ENCODE data around the gene PHGDH.
"Not testable (repeated sequence)": the region's sequence is repeated elsewhere in the genome, so short reads cannot be mapped to it uniquely, and the experiment has no call there.

Gene PHGDH

DNA sequence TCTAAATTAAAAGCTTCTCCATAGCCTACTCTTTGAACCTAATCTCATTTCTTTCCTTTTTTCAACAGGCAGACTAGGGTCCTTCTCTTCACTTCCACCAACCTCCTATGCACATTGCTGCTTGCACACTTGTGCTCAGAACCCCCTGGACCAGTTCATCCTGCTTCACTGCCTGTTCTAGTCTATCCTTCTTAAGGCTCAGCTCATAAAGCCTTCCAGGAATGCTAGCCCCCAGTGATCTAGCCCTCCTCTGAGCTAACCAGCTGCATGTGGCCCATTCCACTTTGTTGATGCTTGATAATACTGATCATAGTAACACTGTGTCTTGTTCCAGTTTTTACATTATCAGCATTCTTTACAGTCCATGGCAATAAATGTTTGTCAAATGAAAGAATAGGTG lies 22.9 kb upstream of the PHGDH start:
- in situ Hi-C loops (cut with MboI; ENCODE audit: low pct_unique_long_range_greater_than_20kb, low sequenced_read_pairs, unreplicated experiment), result no loop called here
- DNase-seq (ENCODE audit: low spot score), result no peak
- TF ChIP-seq, protein P1, sequence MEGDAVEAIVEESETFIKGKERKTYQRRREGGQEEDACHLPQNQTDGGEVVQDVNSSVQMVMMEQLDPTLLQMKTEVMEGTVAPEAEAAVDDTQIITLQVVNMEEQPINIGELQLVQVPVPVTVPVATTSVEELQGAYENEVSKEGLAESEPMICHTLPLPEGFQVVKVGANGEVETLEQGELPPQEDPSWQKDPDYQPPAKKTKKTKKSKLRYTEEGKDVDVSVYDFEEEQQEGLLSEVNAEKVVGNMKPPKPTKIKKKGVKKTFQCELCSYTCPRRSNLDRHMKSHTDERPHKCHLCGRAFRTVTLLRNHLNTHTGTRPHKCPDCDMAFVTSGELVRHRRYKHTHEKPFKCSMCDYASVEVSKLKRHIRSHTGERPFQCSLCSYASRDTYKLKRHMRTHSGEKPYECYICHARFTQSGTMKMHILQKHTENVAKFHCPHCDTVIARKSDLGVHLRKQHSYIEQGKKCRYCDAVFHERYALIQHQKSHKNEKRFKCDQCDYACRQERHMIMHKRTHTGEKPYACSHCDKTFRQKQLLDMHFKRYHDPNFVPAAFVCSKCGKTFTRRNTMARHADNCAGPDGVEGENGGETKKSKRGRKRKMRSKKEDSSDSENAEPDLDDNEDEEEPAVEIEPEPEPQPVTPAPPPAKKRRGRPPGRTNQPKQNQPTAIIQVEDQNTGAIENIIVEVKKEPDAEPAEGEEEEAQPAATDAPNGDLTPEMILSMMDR (IDR thresholded peaks at IDR 0.05; ENCODE audit: extremely low read depth, insufficient read depth, missing control alignments), result no peak

DNA sequence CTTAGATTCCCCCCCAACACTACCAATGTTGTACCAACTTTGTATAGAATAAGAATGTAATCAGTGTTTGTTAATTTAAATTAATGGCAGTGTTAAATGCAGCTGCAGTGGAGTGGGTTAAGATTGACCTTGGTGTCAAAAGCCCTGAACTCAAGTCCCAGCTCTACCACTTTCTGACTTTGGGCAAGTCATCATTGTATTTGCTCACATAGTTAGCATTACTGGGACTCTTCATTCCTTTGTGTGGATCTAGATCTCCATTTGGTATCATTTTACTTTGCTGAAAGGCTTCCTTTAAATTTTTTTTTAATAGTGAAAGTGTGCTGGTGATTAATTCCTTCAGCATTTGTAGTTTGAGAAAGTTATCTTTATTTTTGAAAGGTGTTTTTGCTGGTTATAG lies 22.2 kb upstream of the PHGDH start:
- in situ Hi-C loops (cut with MboI; ENCODE audit: low pct_unique_long_range_greater_than_20kb, low sequenced_read_pairs, unreplicated experiment), result no loop called here
- TF ChIP-seq, protein P1 (IDR thresholded peaks at IDR 0.05; ENCODE audit: extremely low read depth, insufficient read depth, missing control alignments), result no peak
- no peak for DNase-seq (ENCODE audit: low spot score)

DNA sequence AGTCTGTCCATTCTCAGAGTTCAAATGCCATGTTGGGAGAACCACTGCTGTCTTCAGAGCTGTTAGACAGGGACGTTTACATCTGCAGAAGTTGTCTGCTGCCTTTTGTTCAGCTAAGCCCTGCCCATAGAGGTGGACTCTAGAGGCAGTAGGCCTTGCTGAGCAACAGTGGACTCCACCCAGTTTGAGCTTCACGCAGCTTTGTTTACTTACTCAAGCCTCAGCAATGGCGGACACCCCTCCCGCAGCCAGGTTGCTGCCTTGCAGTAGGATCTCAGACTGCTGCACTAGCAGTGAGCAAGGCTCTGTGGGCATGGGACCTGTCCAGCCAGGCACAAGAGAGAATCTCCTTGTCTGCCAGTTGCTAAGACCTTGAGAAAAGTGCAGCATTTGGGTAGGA lies 14.9 kb upstream of the PHGDH start:
- DNase-seq (ENCODE audit: low spot score); in situ Hi-C loops (cut with MboI; ENCODE audit: low pct_unique_long_range_greater_than_20kb, low sequenced_read_pairs, unreplicated experiment): not testable (repeated sequence)

DNA sequence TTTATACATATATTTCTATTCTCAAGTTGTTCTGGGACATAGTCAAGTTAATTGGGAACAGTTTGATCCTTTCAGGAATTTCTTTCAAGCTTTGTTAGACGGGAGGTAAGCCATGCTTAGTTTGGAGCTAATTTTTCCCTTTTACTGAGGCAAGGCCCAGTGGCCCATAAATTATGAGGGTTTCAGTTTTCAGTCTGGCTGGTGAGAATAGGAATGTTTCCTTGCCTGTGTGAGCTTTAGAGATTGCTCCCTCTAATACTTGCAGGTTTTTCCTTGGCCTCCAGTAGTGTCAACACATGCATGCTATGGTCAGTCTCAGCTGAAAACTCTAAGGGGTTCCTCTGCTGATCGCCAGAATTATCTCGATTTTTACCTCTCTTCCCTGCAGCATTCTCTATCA lies 14.1 kb upstream of the PHGDH start:
- in situ Hi-C loops (cut with MboI; ENCODE audit: low pct_unique_long_range_greater_than_20kb, low sequenced_read_pairs, unreplicated experiment), result no loop called here
- DNase-seq (ENCODE audit: low spot score), result no peak
- TF ChIP-seq, protein P1 (IDR thresholded peaks at IDR 0.05; ENCODE audit: extremely low read depth, insufficient read depth, missing control alignments), result no peak

DNA sequence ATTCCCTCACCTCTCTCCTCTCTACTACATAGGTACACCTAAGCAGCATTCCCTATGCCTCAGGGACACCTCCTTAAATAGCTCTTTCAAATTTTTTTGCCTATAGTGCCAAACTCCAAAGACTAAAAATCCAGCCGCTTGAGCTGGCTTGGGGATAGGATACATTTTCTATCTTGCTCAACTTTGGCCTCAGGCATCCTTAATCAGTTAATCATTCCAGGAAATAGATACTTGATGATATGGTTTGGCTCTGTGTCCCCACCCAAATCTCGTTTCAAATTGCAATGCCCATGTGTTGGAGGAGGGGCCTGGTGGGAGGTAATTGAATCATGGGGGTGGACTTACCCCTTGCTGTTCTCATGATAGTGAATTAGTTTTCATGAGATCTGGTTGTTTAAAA lies 11.4 kb upstream of the PHGDH start:
- TF ChIP-seq, protein P1 (IDR thresholded peaks at IDR 0.05; ENCODE audit: extremely low read depth, insufficient read depth, missing control alignments), result no peak
- DNase-seq (ENCODE audit: low spot score), result no peak
- in situ Hi-C loops (cut with MboI; ENCODE audit: low pct_unique_long_range_greater_than_20kb, low sequenced_read_pairs, unreplicated experiment), result no loop called here

DNA sequence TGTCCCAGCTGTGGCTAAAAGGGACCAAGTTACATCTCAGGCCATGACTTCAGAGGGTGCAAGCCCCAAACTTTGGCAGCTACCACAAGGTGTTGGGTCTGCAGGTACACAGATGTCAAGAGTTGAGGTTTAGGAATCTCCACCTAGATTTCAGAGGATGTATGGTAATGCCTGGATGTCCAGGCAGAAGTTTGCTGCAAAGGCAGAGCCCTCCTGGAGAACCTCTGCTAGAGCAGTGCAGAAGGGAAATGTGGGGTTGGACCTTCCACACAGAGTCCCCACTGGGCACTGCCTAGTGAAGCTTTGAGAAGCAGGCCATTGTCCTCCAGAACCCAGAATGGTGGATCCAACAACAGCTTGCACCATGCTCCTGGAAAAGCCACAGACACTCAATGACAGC lies 10.1 kb upstream of the PHGDH start:
- in situ Hi-C loops (cut with MboI; ENCODE audit: low pct_unique_long_range_greater_than_20kb, low sequenced_read_pairs, unreplicated experiment), result no loop called here
- no peak for DNase-seq (ENCODE audit: low spot score)
- TF ChIP-seq, protein P1 (IDR thresholded peaks at IDR 0.05; ENCODE audit: extremely low read depth, insufficient read depth, missing control alignments), result no peak

DNA sequence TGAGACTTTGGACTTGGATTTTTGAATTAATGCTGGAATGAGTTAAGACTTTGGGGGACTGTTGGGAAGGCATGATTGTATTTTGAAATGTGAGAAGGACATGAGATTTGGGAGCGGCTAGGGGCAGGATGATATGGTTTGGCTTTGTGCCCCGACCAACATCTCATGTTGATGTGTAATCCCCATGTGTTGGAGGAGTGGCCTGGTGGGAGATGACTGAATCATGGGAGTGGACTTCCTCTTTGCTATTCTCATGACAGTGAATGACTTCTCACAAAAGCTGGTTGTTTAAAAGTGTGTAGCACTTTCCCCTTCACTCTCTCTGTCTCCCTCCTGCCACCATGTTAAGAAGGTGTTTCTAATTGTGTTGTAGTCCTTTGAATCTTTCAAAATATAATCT lies 9.3 kb upstream of the PHGDH start:
- DNase-seq (ENCODE audit: low spot score), result no peak
- in situ Hi-C loops (cut with MboI; ENCODE audit: low pct_unique_long_range_greater_than_20kb, low sequenced_read_pairs, unreplicated experiment), result no loop called here
- TF ChIP-seq, protein P1 (IDR thresholded peaks at IDR 0.05; ENCODE audit: extremely low read depth, insufficient read depth, missing control alignments), result no peak

Data from GM13977 (cell line).